ENCODE measurements around the gene SLC7A8.

Gene SLC7A8

DNA sequence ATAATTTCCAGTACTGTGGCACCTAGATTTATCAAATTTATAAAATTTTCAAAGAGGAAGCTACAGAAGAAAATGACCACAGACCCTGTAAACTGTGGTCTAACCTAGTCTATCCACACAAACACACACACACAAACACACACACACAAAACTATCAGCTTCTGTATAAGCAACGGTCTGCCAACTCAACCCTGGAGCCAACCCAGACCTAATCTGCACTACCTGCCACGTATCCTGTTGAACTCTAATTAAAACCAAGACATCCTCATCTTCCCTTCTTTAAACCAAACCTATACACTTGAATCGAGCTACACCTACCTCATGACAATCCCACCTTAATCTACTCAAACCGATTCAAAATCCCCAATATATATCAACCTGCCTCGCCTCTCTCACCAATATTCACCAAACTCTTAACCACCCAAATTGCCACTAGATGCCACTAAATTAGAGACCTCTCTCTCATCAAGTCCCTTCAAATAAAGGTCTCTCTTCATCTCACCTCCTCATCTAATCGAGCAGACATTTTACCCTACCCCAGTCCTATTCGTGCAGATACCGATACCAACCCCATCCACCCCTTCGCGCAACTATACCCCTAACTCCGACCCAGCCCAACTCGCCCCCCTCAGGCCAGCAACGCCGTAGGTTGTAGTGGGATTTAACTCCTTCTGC lies 89.3 kb downstream of the SLC7A8 start:
- no peak for FAIRE-seq

- FAIRE-seq: no peak
Measured at GRCh38 chr14:23093526-23093925, 89.9 kb downstream of the SLC7A8 start.

DNA sequence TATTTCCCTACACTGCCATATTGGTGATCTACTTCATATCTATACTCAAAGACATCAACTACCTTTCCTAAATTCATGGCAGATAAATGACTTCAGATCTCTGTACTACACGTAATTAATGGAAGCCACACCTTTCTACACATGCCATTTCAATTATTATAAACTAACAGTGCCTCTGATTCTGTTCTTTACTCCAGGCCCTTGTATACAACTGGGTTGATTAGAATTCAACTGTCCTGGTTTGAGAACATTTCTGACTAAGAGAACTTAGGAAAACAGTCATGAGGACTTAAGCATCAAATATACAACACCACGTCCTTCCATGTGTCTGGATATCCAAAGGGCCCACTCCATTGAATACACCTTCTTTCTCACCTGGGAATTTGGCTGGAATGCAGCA lies 90.4 kb downstream of the SLC7A8 start:
- FAIRE-seq: no peak

GRCh38 chr14:23091294-23092225 lies 91.9 kb downstream of the SLC7A8 start:
- FAIRE-seq: no peak

GRCh38 chr14:23090254-23090636 lies 93.2 kb downstream of the SLC7A8 start:
- no peak for FAIRE-seq

DNA sequence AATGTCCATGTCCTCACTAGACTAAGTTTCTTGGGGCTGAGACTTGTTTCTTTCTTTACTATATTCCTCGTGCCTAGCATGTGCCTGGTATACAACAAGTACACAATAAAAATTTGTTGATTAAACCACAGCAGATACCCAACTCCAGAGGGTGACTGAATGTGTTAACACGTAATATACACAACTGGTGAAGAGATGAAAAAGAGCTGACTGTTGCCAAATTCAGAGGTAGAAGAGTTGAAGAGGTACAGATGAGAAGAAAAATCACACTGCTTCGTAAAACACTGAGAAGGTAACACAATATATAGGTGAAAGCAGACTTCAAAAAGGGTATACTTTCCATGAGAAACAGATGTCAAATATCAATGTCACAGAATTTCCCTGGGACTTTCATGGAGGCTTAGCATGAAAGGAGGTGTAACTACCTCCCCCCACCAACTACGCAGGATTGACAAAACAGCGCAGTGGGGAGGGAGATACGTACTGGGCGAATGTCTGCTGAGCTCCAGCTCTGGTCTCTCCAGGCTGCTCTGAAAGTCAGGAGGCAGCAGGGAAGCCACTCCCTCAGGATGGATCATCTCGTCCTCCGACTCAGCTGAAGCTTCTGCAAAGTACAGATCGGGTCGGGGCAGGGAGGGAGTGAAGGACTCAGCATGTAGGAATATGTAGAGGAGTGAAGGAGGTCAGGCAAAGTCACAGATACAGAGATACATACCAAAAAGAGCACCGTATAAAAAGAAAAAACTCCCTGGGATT lies 93.8 kb downstream of the SLC7A8 start:
- no peak for FAIRE-seq

GRCh38 chr14:23086565-23086964 lies 96.9 kb downstream of the SLC7A8 start:
- no peak for FAIRE-seq

GRCh38 chr14:23085458-23085857 lies 98.0 kb downstream of the SLC7A8 start:
- FAIRE-seq: no peak

DNA sequence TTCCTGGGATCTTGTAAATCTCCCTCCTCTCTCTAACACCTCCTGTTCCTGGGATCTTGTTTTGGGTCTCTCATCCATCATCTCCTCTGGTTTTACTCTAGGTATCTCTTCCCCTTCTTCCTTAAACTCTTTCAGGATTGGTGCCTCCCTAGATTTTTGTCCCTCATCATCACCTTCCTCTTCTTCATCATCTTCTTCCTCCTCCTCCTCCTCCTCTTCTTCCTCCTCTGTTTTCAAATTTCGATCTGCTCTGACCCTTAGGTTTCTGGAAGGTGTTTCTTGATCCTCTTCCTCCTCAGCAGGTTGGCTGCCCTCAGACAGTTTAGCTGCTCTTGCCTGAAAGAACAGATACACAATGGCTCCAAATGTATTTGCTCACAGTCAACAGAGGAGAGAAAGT lies 103.0 kb downstream of the SLC7A8 start:
- FAIRE-seq: no peak

- no peak for FAIRE-seq
Measured at GRCh38 chr14:23079716-23080115, 103.7 kb downstream of the SLC7A8 start.

DNA sequence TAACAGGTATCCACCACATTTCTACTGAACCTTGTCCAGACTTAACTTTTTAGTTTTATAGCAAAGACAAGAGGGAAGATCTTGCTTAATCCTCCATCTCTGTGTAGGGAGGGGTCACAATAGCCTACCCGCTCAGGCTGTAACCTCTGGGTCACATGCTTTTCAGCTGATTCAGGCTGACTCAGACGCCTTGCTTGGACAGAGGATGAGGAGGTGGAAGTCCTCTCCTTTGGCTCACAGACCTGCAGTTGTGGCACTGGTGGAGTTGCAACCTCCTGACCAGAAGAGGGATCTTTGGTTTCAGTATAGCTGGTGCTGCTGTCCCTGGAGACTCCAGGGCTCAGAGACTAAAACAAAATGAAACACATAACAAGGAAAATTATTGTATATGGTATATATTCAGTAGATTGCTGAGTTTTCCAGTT lies 104.8 kb downstream of the SLC7A8 start:
- no peak for FAIRE-seq

DNA sequence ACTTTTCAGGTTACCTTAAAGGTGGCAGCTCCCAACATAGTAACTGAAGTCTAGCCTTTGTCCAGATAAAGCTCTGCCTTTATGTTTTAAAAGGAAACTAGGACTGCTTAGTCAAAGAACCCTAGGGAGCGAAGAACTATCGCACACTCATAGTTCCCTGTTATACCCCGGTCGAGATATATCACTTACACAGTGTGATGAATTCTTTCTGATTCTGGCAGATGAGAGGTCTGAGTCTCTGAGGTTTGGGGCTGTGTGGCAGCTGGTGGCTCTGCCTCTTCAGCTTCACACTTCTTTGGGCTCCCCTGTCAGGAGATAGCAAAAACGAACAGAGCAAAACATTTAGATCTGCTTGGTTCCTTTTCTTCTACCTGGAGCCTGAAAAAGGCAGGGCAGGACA lies 105.5 kb downstream of the SLC7A8 start:
- no peak for FAIRE-seq

DNA sequence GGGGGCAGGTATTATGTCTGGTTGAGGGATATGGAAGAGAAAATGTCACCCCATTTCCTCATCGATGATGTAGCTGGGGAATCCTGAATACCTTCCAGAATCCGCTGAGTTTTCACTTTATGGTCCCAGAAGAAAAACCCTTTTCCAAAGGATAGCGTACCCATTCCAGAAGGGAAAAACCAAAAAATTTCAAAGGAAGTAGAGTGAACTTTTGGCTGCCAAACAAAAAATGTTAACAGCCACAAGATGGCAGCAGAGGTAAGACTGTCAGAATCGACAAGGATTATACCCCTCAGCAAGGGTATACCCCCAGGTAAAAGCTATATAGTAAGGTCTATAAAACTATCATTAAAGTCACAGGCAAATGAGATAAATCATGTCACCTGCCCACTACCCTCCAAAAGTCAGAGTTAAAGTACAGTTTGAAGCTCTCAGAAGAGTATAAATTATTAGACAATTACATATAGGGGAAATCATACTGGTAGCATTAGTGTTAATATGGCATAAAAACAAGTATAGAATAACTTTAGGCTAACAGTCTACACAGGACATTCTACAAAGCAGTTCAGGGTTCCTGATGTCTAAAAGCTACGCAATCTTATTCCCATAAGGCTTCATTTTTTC lies 106.6 kb downstream of the SLC7A8 start:
- FAIRE-seq: no peak
